Choroid plexus epithelial cell (primary cell): ENCODE results near the gene CDC25B.
A peak's percentile ranks its signal among the peaks of the same experiment; 100 is the strongest.

Experiments used
- DNase-seq: peaks from one replicate; pipeline ENCODE4 v3.0.0-alpha.2; 2010; ENCODE audit warnings: low read depth
- H3K4me3 ChIP-seq: 2 replicates; pipeline ENCODE4 v1.5.1; 2011; ENCODE audit warnings: low read depth, mild to moderate bottlenecking, control low read depth, low read length, moderate library complexity
- CTCF ChIP-seq: conservative IDR thresholded peaks from 2 replicates; pipeline ENCODE4 v1.5.1; 2011; ENCODE audit warnings: low read depth, mild to moderate bottlenecking, control low read depth, inconsistent platforms, low read length, moderate library complexity

CDC25B gene

GRCh38 chr20:3811467-3812258 is 15.6 kb downstream of the CDC25B start:
- no peak for TF ChIP-seq CTCF
- peak; percentile 99 for DNase-seq
- peak overlapping the region; percentile 38 for H3K4me3 ChIP-seq

GRCh38 chr20:3812259-3812681 is 16.2 kb downstream of the CDC25B start:
- H3K4me3 ChIP-seq, result no peak overlapping the region
- no peak for TF ChIP-seq CTCF
- DNase-seq, result no peak

- DNase-seq, result no peak
- no peak overlapping the region for H3K4me3 ChIP-seq
- no peak for TF ChIP-seq CTCF
These were observed 17.1 kb downstream of the CDC25B start for GRCh38 chr20:3812975-3813847.

- DNase-seq, result no peak
- no peak for TF ChIP-seq CTCF
These were observed 17.9 kb downstream of the CDC25B start for GRCh38 chr20:3813848-3814581.

GRCh38 chr20:3814928-3815495 is 18.9 kb downstream of the CDC25B start:
- DNase-seq, result no peak
- TF ChIP-seq CTCF, result no peak
- no peak overlapping the region for H3K4me3 ChIP-seq

More at GRCh38 chr20:3813848-3814581, 17.9 kb downstream of the CDC25B start:
- no peak overlapping the region for H3K4me3 ChIP-seq

GRCh38 chr20:3815703-3816315 is 19.7 kb downstream of the CDC25B start:
- TF ChIP-seq CTCF, result no peak
- no peak for DNase-seq
- H3K4me3 ChIP-seq, result no peak overlapping the region
